Thyroid gland (tissue), 4 donors: ENCODE data around the gene PDIA4. TPM values are rescaled to one million over a fixed set of nuclear protein-coding genes. Genes with fewer than 3 reads are reported as not detected.

Experiments used
- DNase-seq, 2 donors: peaks; one replicate each; pipeline ENCODE4 v3.0.0-alpha.2; 2019
- H3K27ac ChIP-seq, 3 donors: fragments of 200-600 bp; sonication (generic); 1 replicate in 2 of 3; 2 replicates in 1 of 3; pipeline ENCODE4 v1.5.1; 2016 to 2019; ENCODE audit warnings: mild to moderate bottlenecking in 1 of 3, moderate library complexity in 1 of 3
- H3K27me3 ChIP-seq: fragments of 200-600 bp; sonication (generic); one replicate; pipeline ENCODE4 v1.5.1; 2019
- H3K36me3 ChIP-seq, 2 donors: fragments of 200-600 bp; sonication (generic); one replicate each; pipeline ENCODE4 v1.5.1; 2016 to 2019
- H3K4me1 ChIP-seq, 2 donors: fragments of 200-600 bp; sonication (generic); one replicate each; pipeline ENCODE4 v1.5.1; 2017 to 2019
- H3K4me3 ChIP-seq, 3 donors: fragments of 200-600 bp; sonication (generic); replicated peaks in 1 of 3; 1 replicate in 2 of 3; 2 replicates in 1 of 3; pipeline ENCODE4 v1.5.1; 2016; ENCODE audit warnings: mild to moderate bottlenecking in 1 of 3
- H3K9me3 ChIP-seq: fragments of 200-600 bp; sonication (generic); one replicate; pipeline ENCODE4 v1.5.1; 2017
- CTCF ChIP-seq, 6 experiments: fragments of 200-600 bp in 3 of 6; fragments of 450-650 bp in 3 of 6; sonication (generic) in 3 of 6; IDR thresholded peaks; one replicate each; pipeline ENCODE4 v1.5.1; 2016 to 2019; ENCODE audit warnings: antibody characterized with exemption in 6 of 6, mild to moderate bottlenecking in 2 of 6, inconsistent platforms in 1 of 6, moderate library complexity in 1 of 6
- POLR2A ChIP-seq, 2 donors: fragments of 450-650 bp; IDR thresholded peaks; one replicate each; pipeline ENCODE4 v1.6.1; 2017; ENCODE audit warnings: antibody characterized with exemption in 2 of 2, mild to moderate bottlenecking in 2 of 2, moderate library complexity in 1 of 2
- WGBS, 2 donors: methylation state at CpG; one replicate each; pipeline ENCODE4 v1.1.5; 2017; 5-methylcytosine and 5-hydroxymethylcytosine counted together
- intact Hi-C: fragments of 100-400 bp; cut with DNase I; formaldehyde crosslinking; loops from one replicate; pipeline ENCODE4 v1.15.1; 2023
- small RNA-seq: library from RNA; depleted of rRNA; stranded (forward); fragments of <200 nt; gene quantifications from one replicate; pipeline ENCODE3, GENCODE V24; 2016
- total RNA-seq, 4 donors: library from RNA; depleted of rRNA; stranded (reverse); fragments of >200 nt; gene quantifications; one replicate each; pipeline ENCODE4 v1.2.3, GENCODE V29; 2016

Gene PDIA4
- total RNA-seq, 4 donors from 2014 or later = 172 to 749 (median 498) TPM

- H3K27ac ChIP-seq = no peak overlapping the region
- DNase-seq = no peak
- H3K27me3 ChIP-seq = no peaks in the 10 kb centered on the region
- no peaks in the 10 kb centered on the region for H3K36me3 ChIP-seq
- H3K4me3 ChIP-seq = no peak overlapping the region
- no peak for TF ChIP-seq CTCF (IDR thresholded peaks at IDR 0.05)
- TF ChIP-seq POLR2A (IDR thresholded peaks at IDR 0.05) = no peak
- intact Hi-C loops = loop anchor here (5.0 to 10.0 kb wide), 3 partner anchors 105 to 457 kb away; no protein-coding TSS in a partner anchor
- no peaks in the 10 kb centered on the region for H3K9me3 ChIP-seq
- H3K4me1 ChIP-seq = no peaks in the 10 kb centered on the region
- 79 to 88% methylated on average over 3 of the region's 3 CpGs for WGBS, 2 donors
Observed at GRCh38 chr7:148959726-148960125, 68.6 kb downstream of the PDIA4 start.

DNA sequence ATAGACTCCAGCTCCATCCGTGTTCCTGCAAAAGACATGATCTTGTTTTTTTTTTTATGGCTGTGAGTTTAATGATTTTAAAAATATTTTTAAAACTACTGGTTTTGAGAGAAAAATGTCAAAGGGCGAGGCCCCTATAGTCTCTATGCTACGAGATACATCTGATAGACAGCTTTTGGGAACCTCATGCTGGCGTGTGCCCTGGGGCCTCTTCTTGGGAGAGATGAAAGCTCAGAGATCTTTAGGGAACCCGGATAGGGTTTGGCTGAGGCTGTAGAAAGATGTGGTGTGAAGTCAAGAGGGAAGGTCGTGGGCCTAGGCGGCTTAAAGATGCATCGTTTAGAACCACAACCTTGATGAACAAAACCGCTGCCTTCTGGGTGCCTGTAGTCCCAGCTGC is 70.2 kb downstream of the PDIA4 start:
- Histone ChIP-seq H3K27me3 (no peaks in the 10 kb centered on the region), H3K4me1 (no peaks in the 10 kb centered on the region), H3K4me3 (no peak overlapping the region), H3K9me3 (no peaks in the 10 kb centered on the region), H3K27ac (no peak overlapping the region), H3K36me3 (no peaks in the 10 kb centered on the region)
- TF ChIP-seq CTCF (IDR thresholded peaks at IDR 0.05) (no peak), POLR2A (IDR thresholded peaks at IDR 0.05) (no peak)
- intact Hi-C loops = no loop called here
- WGBS, 2 donors = 83 to 84% methylated on average over 9 of the region's 9 CpGs
- DNase-seq = no peak

GRCh38 chr7:148954766-148955165 is 73.5 kb downstream of the PDIA4 start:
- Histone ChIP-seq H3K9me3 (no peaks in the 10 kb centered on the region), H3K36me3 (no peaks in the 10 kb centered on the region), H3K27me3 (no peaks in the 10 kb centered on the region), H3K4me1 (no peaks in the 10 kb centered on the region), H3K27ac (no peak overlapping the region), H3K4me3 (no peak overlapping the region)
- TF ChIP-seq POLR2A (IDR thresholded peaks at IDR 0.05) (no peak), CTCF (IDR thresholded peaks at IDR 0.05) (no peak)
- DNase-seq = no peak
- intact Hi-C loops = no loop called here
- WGBS, 2 donors = 87 to 88% methylated on average over 7 to 10 of the region's 10 CpGs

DNA sequence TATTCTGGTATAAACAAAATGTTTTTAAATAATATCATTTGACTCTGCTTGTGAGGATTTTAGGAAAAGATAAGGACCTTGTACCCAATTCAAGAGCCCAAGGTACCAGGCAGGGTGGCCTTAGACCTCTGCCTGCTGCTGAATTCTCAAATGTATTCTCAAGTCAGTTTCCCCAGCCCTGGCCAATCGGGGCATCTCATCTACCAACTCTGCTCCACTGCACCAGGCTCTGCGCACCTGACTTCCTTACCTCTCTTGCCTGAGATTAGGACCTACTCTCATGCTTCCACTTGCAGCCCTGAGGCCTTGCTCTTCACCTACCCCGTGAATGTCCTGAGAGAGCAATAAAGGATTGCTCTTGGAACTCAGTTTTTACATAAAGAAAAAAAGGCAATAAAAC is 74.6 kb downstream of the PDIA4 start:
- no peaks in the 10 kb centered on the region for H3K9me3 ChIP-seq
- intact Hi-C loops = no loop called here
- H3K4me3 ChIP-seq = no peak overlapping the region
- WGBS, 2 donors = 87 to 88% methylated on average over 3 of the region's 3 CpGs
- TF ChIP-seq CTCF (IDR thresholded peaks at IDR 0.05) (no peak), POLR2A (IDR thresholded peaks at IDR 0.05) (no peak)
- no peaks in the 10 kb centered on the region for H3K27me3 ChIP-seq
- no peaks in the 10 kb centered on the region for H3K4me1 ChIP-seq
- H3K36me3 ChIP-seq = no peaks in the 10 kb centered on the region
- H3K27ac ChIP-seq = no peak overlapping the region
- no peak for DNase-seq

Small RNAs within 50 kb of the gene (small RNA-seq; reads per million reads assigned to genes)
- not detected for gene COX6B1P1
- not detected for gene RNU6-650P
- gene RNY1 = 405 reads per million, percentile 98 among the genes with 10 or more reads in this experiment
- 57.6 reads per million, percentile 96 among the genes with 10 or more reads in this experiment for gene RNY3
- 681 reads per million, percentile 98 among the genes with 10 or more reads in this experiment for gene RNY4

Other genes with a start within 250 kb of the PDIA4 start
- 1 to 10 TPM in 1 of 4 donors, under 1 TPM in 3; 0.75 to 1.1 (median 0.86) TPM for gene EZH2, start 144.2 kb downstream of the PDIA4 start, total RNA-seq
- gene ZNF786, start 62.2 kb upstream of the PDIA4 start, total RNA-seq = 10 to 100 TPM in 2 of 4 donors, 1 to 10 TPM in 2; 6.6 to 12.1 (median 10.7) TPM
- gene ZNF425, start 97.8 kb upstream of the PDIA4 start, total RNA-seq = 10 to 100 TPM in 1 of 4 donors, 1 to 10 TPM in 3; 3.3 to 12.8 (median 3.7) TPM
- gene ZNF398, start 118.9 kb upstream of the PDIA4 start, total RNA-seq = 10 to 100 TPM; 19.6 to 29.9 (median 23.0) TPM
- 10 to 100 TPM; 13.8 to 28.5 (median 21.3) TPM for gene ZNF282, start 167.0 kb upstream of the PDIA4 start, total RNA-seq
- gene ZNF212, start 211.1 kb upstream of the PDIA4 start, total RNA-seq = 10 to 100 TPM in 2 of 4 donors, 1 to 10 TPM in 2; 6.7 to 12.5 (median 9.7) TPM
- 10 to 100 TPM; 11.3 to 18.0 (median 15.1) TPM for gene ZNF783, start 233.7 kb upstream of the PDIA4 start, total RNA-seq